ENCODE measurements around the gene WNT9B. TPM values are rescaled to one million over a fixed set of nuclear protein-coding genes. Genes with fewer than 3 reads are reported as not detected.

The WNT9B gene
- polyA plus RNA-seq, 1 donor from 2014 or later = not detected

GRCh38 chr17:46916211-46916610 is 64.8 kb downstream of the WNT9B start:
- H3K9ac ChIP-seq (ENCODE audit: low read length) = no peak overlapping the region
- no peaks in the 10 kb centered on the region for H3K9me3 ChIP-seq (ENCODE audit: low read length)
- H3K9me2 ChIP-seq (ENCODE audit: insufficient read depth, low read length) = no peaks in the 10 kb centered on the region
- TF ChIP-seq REST (IDR thresholded peaks at IDR 0.05; ENCODE audit: borderline replicate concordance) = no peak
- no peak for TF ChIP-seq POLR2AphosphoS5 (IDR thresholded peaks at IDR 0.05)
- TF ChIP-seq, protein P1, sequence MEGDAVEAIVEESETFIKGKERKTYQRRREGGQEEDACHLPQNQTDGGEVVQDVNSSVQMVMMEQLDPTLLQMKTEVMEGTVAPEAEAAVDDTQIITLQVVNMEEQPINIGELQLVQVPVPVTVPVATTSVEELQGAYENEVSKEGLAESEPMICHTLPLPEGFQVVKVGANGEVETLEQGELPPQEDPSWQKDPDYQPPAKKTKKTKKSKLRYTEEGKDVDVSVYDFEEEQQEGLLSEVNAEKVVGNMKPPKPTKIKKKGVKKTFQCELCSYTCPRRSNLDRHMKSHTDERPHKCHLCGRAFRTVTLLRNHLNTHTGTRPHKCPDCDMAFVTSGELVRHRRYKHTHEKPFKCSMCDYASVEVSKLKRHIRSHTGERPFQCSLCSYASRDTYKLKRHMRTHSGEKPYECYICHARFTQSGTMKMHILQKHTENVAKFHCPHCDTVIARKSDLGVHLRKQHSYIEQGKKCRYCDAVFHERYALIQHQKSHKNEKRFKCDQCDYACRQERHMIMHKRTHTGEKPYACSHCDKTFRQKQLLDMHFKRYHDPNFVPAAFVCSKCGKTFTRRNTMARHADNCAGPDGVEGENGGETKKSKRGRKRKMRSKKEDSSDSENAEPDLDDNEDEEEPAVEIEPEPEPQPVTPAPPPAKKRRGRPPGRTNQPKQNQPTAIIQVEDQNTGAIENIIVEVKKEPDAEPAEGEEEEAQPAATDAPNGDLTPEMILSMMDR (IDR thresholded peaks at IDR 0.05; ENCODE audit: poor library complexity, severe bottlenecking) = no peak
- no peaks in the 10 kb centered on the region for H3K27me3 ChIP-seq (ENCODE audit: insufficient read depth, low read depth, low read length)
- no peaks in the 10 kb centered on the region for H3K79me2 ChIP-seq (replicated peaks; ENCODE audit: insufficient read depth, low read length)
- no peak overlapping the region for H3K4me2 ChIP-seq (ENCODE audit: low read length)
- H3K4me3 ChIP-seq (ENCODE audit: low read length) = no peak overlapping the region
- H2AFZ ChIP-seq (ENCODE audit: low read depth, low read length) = no peak overlapping the region
- no peaks in the 10 kb centered on the region for H3K36me3 ChIP-seq (ENCODE audit: insufficient read depth, low read length)
- H3K27ac ChIP-seq (ENCODE audit: low read length) = no peak overlapping the region
- no peaks in the 10 kb centered on the region for H3F3A ChIP-seq (ENCODE audit: insufficient read depth, low read length, poor library complexity, severe bottlenecking)
- no peaks in the 10 kb centered on the region for H4K20me1 ChIP-seq (ENCODE audit: insufficient read depth)

DNA sequence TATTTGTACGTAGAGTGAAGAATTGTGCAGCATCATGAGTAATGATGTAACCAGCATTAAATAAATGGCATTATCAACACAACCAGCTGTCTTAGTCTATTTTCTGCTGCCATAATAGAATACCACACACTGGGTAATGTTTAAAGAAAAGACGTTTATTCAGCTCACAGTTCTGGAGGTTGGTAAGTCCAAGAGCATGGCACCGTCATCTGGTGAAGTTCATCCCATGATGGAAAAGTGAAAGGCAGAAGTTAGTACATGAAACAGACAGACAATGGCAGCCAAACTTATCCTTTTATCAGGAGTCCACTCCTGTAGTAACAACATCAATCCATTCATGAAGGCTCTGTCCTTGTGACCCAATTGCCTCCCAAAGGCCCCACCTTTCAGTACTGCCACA is 65.2 kb downstream of the WNT9B start:
- Histone ChIP-seq H3K9me3 (ENCODE audit: low read length) (no peaks in the 10 kb centered on the region), H4K20me1 (ENCODE audit: insufficient read depth) (no peaks in the 10 kb centered on the region), H3K36me3 (ENCODE audit: insufficient read depth, low read length) (no peaks in the 10 kb centered on the region), H3K4me2 (ENCODE audit: low read length) (no peak overlapping the region), H3K27me3 (ENCODE audit: insufficient read depth, low read depth, low read length) (no peaks in the 10 kb centered on the region), H3K9ac (ENCODE audit: low read length) (no peak overlapping the region), H3K27ac (ENCODE audit: low read length) (no peak overlapping the region), H3K79me2 (replicated peaks; ENCODE audit: insufficient read depth, low read length) (no peaks in the 10 kb centered on the region), H3F3A (ENCODE audit: insufficient read depth, low read length, poor library complexity, severe bottlenecking) (no peaks in the 10 kb centered on the region), H3K9me2 (ENCODE audit: insufficient read depth, low read length) (no peaks in the 10 kb centered on the region), H2AFZ (ENCODE audit: low read depth, low read length) (no peak overlapping the region), H3K4me3 (ENCODE audit: low read length) (no peak overlapping the region)
- no peak for TF ChIP-seq SMC3 (conservative IDR thresholded peaks at IDR 0.05; ENCODE audit: poor library complexity)

- Histone ChIP-seq H3K9ac (ENCODE audit: low read length) (no peak overlapping the region), H3K27me3 (ENCODE audit: insufficient read depth, low read depth, low read length) (no peaks in the 10 kb centered on the region), H3K36me3 (ENCODE audit: insufficient read depth, low read length) (no peaks in the 10 kb centered on the region), H4K20me1 (ENCODE audit: insufficient read depth) (no peaks in the 10 kb centered on the region), H3F3A (ENCODE audit: insufficient read depth, low read length, poor library complexity, severe bottlenecking) (no peaks in the 10 kb centered on the region), H3K4me3 (ENCODE audit: low read length) (no peak overlapping the region), H3K4me2 (ENCODE audit: low read length) (no peak overlapping the region), H3K27ac (ENCODE audit: low read length) (no peak overlapping the region), H3K9me2 (ENCODE audit: insufficient read depth, low read length) (no peaks in the 10 kb centered on the region), H3K79me2 (replicated peaks; ENCODE audit: insufficient read depth, low read length) (no peaks in the 10 kb centered on the region), H2AFZ (ENCODE audit: low read depth, low read length) (no peak overlapping the region), H3K9me3 (ENCODE audit: low read length) (no peaks in the 10 kb centered on the region)
- TF ChIP-seq, protein P1 (IDR thresholded peaks at IDR 0.05; ENCODE audit: poor library complexity, severe bottlenecking) = no peak
Measured at GRCh38 chr17:46917041-46917440, 65.7 kb downstream of the WNT9B start.
